Ovary (tissue), 3 donors: ENCODE results near the gene LRIG1.

Source experiments
- POLR2A ChIP-seq: fragments of 450-650 bp; IDR thresholded peaks from one replicate; pipeline ENCODE4 v1.6.1; 2017; ENCODE audit warnings: antibody characterized with exemption, mild to moderate bottlenecking, moderate library complexity
- TF ChIP-seq, protein P1 (sequence below), 3 donors: fragments of 450-650 bp in 2 of 3; fragments of 200-600 bp in 1 of 3; IDR thresholded peaks; one replicate each; pipeline versions ENCODE4 v1.5.1 to v1.8.0; 2016 to 2022; ENCODE audit warnings: antibody characterized with exemption in 3 of 3, mild to moderate bottlenecking in 1 of 3
- donor health status: DM: no; HTN: no; CAD: no.

DNA sequence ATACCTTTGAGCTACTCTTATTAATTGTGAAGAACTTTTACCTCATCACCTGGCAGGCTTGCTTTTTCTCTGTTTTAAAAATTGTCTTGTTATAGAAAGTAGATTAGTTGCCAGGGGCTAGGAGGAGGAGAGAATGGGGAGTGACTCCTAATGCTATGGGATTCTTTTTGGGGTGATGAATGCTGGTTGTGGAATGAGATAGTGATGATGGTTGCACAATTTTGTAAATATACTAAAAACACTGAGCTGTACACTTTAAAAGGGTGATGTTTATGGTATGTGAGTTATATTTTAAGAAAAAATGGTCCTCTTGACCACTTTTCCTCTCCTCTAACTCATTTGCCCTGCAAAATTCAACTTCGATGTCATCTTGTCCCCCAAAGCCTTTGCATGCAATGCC lies 31.8 kb upstream of the LRIG1 start:
- TF ChIP-seq, protein P1, sequence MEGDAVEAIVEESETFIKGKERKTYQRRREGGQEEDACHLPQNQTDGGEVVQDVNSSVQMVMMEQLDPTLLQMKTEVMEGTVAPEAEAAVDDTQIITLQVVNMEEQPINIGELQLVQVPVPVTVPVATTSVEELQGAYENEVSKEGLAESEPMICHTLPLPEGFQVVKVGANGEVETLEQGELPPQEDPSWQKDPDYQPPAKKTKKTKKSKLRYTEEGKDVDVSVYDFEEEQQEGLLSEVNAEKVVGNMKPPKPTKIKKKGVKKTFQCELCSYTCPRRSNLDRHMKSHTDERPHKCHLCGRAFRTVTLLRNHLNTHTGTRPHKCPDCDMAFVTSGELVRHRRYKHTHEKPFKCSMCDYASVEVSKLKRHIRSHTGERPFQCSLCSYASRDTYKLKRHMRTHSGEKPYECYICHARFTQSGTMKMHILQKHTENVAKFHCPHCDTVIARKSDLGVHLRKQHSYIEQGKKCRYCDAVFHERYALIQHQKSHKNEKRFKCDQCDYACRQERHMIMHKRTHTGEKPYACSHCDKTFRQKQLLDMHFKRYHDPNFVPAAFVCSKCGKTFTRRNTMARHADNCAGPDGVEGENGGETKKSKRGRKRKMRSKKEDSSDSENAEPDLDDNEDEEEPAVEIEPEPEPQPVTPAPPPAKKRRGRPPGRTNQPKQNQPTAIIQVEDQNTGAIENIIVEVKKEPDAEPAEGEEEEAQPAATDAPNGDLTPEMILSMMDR (IDR thresholded peaks at IDR 0.05) = no peak
- TF ChIP-seq POLR2A = no peak
